Measurements from ENCODE around the gene TSC1. TPM values are rescaled to one million over a fixed set of nuclear protein-coding genes. Genes with fewer than 3 reads are reported as not detected.

TSC1 gene
- total and polyA plus RNA-seq, 2 experiments from 2014 or later, result 23.7 to 48.0 TPM

DNA sequence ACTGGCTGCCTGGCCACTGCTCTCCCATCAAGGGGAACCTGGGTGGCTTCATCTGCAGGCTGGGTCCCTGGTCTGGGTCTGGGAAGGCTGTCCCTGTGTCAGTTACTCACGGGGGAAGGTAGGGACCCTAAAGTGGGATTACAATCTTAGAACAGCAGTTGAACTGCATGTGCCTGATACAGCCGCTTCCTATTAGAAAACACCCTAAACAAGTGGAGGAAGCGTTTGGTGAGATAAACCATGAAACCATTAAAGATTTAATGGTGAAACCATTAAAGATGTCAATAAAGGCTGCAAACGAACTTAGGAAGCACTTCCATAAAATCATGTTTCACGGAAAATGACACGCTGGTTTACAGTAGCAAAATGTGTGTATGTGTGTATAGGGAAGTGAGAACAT lies 31.5 kb upstream of the TSC1 start:
- Histone ChIP-seq H2AFZ (no peak overlapping the region), H3K27ac (ENCODE audit: low read depth) (no peak overlapping the region), H3K9me2 (ENCODE audit: insufficient read depth) (no peaks in the 10 kb centered on the region), H3K36me3 (ENCODE audit: insufficient read depth) (no peaks in the 10 kb centered on the region), H3K4me1 (ENCODE audit: insufficient read depth) (peaks cover 11% of the 10 kb centered on the region; the same call in 1 of the 2 replicates), H3K4me2 (no peak overlapping the region), H3K79me2 (replicated peaks; ENCODE audit: insufficient read depth) (no peaks in the 10 kb centered on the region), H3K27me3 (ENCODE audit: insufficient read depth) (peaks cover 24% of the 10 kb centered on the region), H4K20me1 (replicated peaks; ENCODE audit: insufficient read depth) (0 out of 2 replicates have a peak, but pooled peaks cover 3% of the 10 kb centered on the region), H3F3A (replicated peaks; ENCODE audit: low read depth) (no peaks in the 10 kb centered on the region), H3K4me3 (no peak overlapping the region)
- Mint-ChIP-seq H3K36me3 (ENCODE audit: low read depth) (no peaks in the 10 kb centered on the region), H3K27ac (no peak overlapping the region), H3K9me3 (no peaks in the 10 kb centered on the region; the same call in 2 of the 3 replicates), H3K4me3 (no peak overlapping the region), H3K27me3 (ENCODE audit: insufficient read depth, low read depth, poor library complexity) (peaks cover 31% of the 10 kb centered on the region), H3K4me1 (peaks cover 15% of the 10 kb centered on the region)
- ATAC-seq (no peak), DNase-seq (ENCODE audit: low spot score) (no peak)
- TF ChIP-seq JUNB (IDR thresholded peaks at IDR 0.05; ENCODE audit: unreplicated experiment) (no peak), EZH2 (IDR thresholded peaks at IDR 0.05; ENCODE audit: low read depth, unreplicated experiment) (no peak), ZNF331 (CRISPR knock-in tag; IDR thresholded peaks at IDR 0.05; ENCODE audit: low read depth) (no peak), CREB1 (CRISPR knock-in tag; IDR thresholded peaks at IDR 0.05; ENCODE audit: low read depth) (no peak), EZH2phosphoT487 (IDR thresholded peaks at IDR 0.05; ENCODE audit: unreplicated experiment) (no peak)
- TF ChIP-seq, protein P1, sequence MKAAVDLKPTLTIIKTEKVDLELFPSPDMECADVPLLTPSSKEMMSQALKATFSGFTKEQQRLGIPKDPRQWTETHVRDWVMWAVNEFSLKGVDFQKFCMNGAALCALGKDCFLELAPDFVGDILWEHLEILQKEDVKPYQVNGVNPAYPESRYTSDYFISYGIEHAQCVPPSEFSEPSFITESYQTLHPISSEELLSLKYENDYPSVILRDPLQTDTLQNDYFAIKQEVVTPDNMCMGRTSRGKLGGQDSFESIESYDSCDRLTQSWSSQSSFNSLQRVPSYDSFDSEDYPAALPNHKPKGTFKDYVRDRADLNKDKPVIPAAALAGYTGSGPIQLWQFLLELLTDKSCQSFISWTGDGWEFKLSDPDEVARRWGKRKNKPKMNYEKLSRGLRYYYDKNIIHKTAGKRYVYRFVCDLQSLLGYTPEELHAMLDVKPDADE (IDR thresholded peaks at IDR 0.05), result no peak
- TF ChIP-seq, protein P2, sequence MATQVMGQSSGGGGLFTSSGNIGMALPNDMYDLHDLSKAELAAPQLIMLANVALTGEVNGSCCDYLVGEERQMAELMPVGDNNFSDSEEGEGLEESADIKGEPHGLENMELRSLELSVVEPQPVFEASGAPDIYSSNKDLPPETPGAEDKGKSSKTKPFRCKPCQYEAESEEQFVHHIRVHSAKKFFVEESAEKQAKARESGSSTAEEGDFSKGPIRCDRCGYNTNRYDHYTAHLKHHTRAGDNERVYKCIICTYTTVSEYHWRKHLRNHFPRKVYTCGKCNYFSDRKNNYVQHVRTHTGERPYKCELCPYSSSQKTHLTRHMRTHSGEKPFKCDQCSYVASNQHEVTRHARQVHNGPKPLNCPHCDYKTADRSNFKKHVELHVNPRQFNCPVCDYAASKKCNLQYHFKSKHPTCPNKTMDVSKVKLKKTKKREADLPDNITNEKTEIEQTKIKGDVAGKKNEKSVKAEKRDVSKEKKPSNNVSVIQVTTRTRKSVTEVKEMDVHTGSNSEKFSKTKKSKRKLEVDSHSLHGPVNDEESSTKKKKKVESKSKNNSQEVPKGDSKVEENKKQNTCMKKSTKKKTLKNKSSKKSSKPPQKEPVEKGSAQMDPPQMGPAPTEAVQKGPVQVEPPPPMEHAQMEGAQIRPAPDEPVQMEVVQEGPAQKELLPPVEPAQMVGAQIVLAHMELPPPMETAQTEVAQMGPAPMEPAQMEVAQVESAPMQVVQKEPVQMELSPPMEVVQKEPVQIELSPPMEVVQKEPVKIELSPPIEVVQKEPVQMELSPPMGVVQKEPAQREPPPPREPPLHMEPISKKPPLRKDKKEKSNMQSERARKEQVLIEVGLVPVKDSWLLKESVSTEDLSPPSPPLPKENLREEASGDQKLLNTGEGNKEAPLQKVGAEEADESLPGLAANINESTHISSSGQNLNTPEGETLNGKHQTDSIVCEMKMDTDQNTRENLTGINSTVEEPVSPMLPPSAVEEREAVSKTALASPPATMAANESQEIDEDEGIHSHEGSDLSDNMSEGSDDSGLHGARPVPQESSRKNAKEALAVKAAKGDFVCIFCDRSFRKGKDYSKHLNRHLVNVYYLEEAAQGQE (IDR thresholded peaks at IDR 0.05; ENCODE audit: unreplicated experiment), result no peak

DNA sequence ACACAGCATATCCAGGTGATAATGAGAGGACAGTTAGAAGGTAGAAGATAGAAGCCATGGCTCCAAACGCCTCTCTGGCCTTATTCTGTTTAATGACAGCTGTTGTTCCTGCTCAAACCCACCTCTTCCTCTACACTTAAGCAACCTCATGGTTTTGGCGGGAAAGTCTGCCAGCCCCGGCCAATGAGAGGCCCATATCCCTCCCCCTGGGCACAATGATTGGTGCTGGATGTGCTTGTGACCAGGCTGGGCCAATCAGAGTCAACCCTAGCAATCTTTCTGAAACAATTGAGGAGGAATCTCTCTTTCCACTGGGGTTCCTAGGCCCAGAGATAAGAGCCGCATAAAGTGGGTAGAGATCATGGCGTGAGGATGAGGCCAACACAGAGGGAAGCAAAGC lies 29.3 kb upstream of the TSC1 start:
- Histone ChIP-seq H3K4me1 (ENCODE audit: insufficient read depth) (peaks cover 8% of the 10 kb centered on the region; the same call in 1 of the 2 replicates), H3K36me3 (ENCODE audit: insufficient read depth) (no peaks in the 10 kb centered on the region), H3K79me2 (replicated peaks; ENCODE audit: insufficient read depth) (no peaks in the 10 kb centered on the region), H3K4me2 (no peak overlapping the region), H3K27ac (ENCODE audit: low read depth) (no peak overlapping the region), H4K20me1 (replicated peaks; ENCODE audit: insufficient read depth) (0 out of 2 replicates have a peak, but pooled peaks cover 3% of the 10 kb centered on the region), H2AFZ (no peak overlapping the region), H3F3A (replicated peaks; ENCODE audit: low read depth) (no peaks in the 10 kb centered on the region), H3K27me3 (ENCODE audit: insufficient read depth) (peaks cover 14% of the 10 kb centered on the region), H3K9me2 (ENCODE audit: insufficient read depth) (no peaks in the 10 kb centered on the region), H3K4me3 (no peak overlapping the region)
- no peaks in the 10 kb centered on the region for H3K36me3 Mint-ChIP-seq (ENCODE audit: low read depth)
- DNase-seq (ENCODE audit: low spot score) (peak; percentile 47), ATAC-seq (no peak)
- peaks cover 14% of the 10 kb centered on the region for H3K4me1 Mint-ChIP-seq
- peaks cover 25% of the 10 kb centered on the region for H3K27me3 Mint-ChIP-seq (ENCODE audit: insufficient read depth, low read depth, poor library complexity)
- H3K4me3 Mint-ChIP-seq, result no peak overlapping the region
- no peak overlapping the region for H3K27ac Mint-ChIP-seq
- H3K9me3 Mint-ChIP-seq, result no peaks in the 10 kb centered on the region; the same call in 2 of the 3 replicates
- TF ChIP-seq EZH2 (IDR thresholded peaks at IDR 0.05; ENCODE audit: low read depth, unreplicated experiment), result no peak
- TF ChIP-seq, protein P1 (IDR thresholded peaks at IDR 0.05), result no peak
- no peak for TF ChIP-seq ZNF114 (CRISPR knock-in tag; IDR thresholded peaks at IDR 0.05)
- TF ChIP-seq, protein P3, sequence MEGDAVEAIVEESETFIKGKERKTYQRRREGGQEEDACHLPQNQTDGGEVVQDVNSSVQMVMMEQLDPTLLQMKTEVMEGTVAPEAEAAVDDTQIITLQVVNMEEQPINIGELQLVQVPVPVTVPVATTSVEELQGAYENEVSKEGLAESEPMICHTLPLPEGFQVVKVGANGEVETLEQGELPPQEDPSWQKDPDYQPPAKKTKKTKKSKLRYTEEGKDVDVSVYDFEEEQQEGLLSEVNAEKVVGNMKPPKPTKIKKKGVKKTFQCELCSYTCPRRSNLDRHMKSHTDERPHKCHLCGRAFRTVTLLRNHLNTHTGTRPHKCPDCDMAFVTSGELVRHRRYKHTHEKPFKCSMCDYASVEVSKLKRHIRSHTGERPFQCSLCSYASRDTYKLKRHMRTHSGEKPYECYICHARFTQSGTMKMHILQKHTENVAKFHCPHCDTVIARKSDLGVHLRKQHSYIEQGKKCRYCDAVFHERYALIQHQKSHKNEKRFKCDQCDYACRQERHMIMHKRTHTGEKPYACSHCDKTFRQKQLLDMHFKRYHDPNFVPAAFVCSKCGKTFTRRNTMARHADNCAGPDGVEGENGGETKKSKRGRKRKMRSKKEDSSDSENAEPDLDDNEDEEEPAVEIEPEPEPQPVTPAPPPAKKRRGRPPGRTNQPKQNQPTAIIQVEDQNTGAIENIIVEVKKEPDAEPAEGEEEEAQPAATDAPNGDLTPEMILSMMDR (conservative IDR thresholded peaks at IDR 0.05; ENCODE audit: low read depth in 2 of 2), result no peak
- no peak for TF ChIP-seq ZNF331 (CRISPR knock-in tag; IDR thresholded peaks at IDR 0.05; ENCODE audit: low read depth)
- no peak for TF ChIP-seq CREB1 (CRISPR knock-in tag; IDR thresholded peaks at IDR 0.05; ENCODE audit: low read depth)
- TF ChIP-seq JUNB (IDR thresholded peaks at IDR 0.05; ENCODE audit: unreplicated experiment), result no peak
- TF ChIP-seq POLR2AphosphoS5 (IDR thresholded peaks at IDR 0.05; ENCODE audit: low read depth), result no peak
- TF ChIP-seq NANOG (IDR thresholded peaks at IDR 0.05; ENCODE audit: borderline replicate concordance), result no peak

Data from GM23338 (cell line).